GM12873 (cell line): ENCODE measurements around the gene FGF1.

ENCODE experiments used
- CTCF ChIP-seq: IDR thresholded peaks from 2 replicates; pipeline ENCODE4 v1.5.1; 2012; ENCODE audit warnings: low read depth, mild to moderate bottlenecking, moderate library complexity, low read length, control low read depth; ENCODE audit not compliant: insufficient read depth; ENCODE audit errors: missing control alignments

Gene FGF1

GRCh38 chr5:142641711-142642110 is 44.2 kb downstream of the FGF1 start:
- no peak for TF ChIP-seq CTCF

GRCh38 chr5:142640316-142641005 is 45.4 kb downstream of the FGF1 start:
- no peak for TF ChIP-seq CTCF

GRCh38 chr5:142639455-142639854 is 46.4 kb downstream of the FGF1 start:
- no peak for TF ChIP-seq CTCF

GRCh38 chr5:142637871-142638270 is 48.0 kb downstream of the FGF1 start:
- TF ChIP-seq CTCF: no peak

GRCh38 chr5:142636698-142637324 is 49.1 kb downstream of the FGF1 start:
- no peak for TF ChIP-seq CTCF

GRCh38 chr5:142636093-142636492 is 49.8 kb downstream of the FGF1 start:
- TF ChIP-seq CTCF: no peak

GRCh38 chr5:142634216-142635011 is 51.5 kb downstream of the FGF1 start:
- TF ChIP-seq CTCF: no peak
